ENCODE measurements around the gene C14orf180.

DNA sequence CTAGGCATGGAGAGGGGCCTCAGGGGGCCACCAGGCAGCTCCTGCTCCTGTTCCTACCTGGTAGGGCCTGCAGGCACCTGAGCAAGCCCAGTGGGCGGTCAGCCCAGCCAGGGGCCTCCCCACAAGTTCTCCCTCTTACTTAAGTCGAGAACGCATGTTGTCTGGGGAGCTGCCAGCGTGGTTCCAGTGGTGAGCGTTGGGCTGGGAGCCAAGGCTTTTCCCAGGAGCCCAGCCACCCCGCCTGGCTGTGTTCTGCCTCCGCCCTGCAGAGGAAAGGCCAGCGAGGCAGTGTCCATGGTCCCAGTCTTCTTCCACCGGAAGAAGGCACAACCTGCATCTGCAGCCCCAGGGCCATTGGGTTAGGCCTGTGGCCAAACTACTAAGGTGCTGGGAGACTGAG, 1.4 kb downstream of the C14orf180 start:
- TF ChIP-seq CTCF (IDR thresholded peaks at IDR 0.05) (no peak), POLR2AphosphoS5 (IDR thresholded peaks at IDR 0.05) (no peak), POLR2A (IDR thresholded peaks at IDR 0.05) (no peak)

Data from prostate gland (tissue), 2 donors.